ENCODE data around the gene SYCE1. TPM values are rescaled to one million over a fixed set of nuclear protein-coding genes. Genes with fewer than 3 reads are reported as not detected.
"Not testable (repeated sequence)": the region's sequence is repeated elsewhere in the genome, so short reads cannot be mapped to it uniquely, and the experiment has no call there.

Gene SYCE1, protein sequence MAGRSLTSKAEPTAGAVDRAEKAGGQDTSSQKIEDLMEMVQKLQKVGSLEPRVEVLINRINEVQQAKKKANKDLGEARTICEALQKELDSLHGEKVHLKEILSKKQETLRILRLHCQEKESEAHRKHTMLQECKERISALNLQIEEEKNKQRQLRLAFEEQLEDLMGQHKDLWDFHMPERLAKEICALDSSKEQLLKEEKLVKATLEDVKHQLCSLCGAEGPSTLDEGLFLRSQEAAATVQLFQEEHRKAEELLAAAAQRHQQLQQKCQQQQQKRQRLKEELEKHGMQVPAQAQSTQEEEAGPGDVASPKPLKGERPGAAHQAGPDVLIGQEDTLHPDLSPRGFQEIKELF
- not detected for polyA plus RNA-seq (2013, experiment 1 of 4)
- polyA plus RNA-seq (2013, experiment 2 of 4): not detected
- polyA plus RNA-seq (2013, experiment 3 of 4): not detected
- not detected for polyA plus RNA-seq (2013, experiment 4 of 4)

DNA sequence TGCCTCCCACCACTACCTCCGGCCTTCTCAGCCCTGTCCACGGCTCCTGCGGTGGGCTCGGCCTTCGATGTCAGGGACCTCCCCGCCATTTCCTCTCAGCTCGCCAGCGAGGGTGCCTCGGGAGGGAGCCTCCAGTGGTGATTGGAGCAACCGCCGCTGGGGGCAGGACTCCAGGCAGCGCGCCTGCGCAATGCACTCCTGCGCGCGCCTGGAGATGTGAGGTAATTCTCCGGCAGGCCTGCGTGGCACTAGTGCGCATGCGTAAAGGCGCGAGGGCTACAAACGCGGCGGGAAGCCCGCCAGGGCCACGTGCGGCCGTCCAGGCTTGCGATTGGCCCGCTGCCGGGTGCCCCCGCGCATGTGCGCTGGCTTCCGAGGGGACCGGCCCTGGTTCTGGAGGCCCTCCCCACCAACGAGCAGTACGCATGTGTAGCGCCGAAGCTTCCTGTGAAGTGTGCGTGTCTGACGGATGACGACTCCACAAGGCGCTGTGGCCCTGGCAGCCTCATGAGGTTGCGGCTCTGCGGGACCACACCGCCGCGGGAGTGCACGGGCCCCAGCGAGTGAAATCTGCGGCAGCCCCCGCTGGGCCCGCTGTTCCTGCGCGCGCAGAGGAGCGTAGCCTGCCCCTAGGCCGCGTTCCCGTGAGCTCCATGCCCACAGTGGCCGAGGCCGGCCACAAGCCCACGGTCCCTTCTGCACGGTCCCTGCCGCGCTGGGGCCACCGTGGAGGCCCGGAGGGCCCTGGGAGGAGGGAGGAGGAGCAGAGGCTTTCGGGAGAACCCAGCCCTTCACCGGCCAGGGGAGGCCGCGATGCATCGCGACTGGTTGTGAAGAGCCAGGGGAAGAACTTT, at the start of gene SYCE1:
TSS of gene SYCE1 (minus strand) at position 143 of the 854 bp plus-strand sequence. CDS start at position 89, 54 bp downstream.
- Histone ChIP-seq H3K36me3 (ENCODE audit: control insufficient read depth, insufficient read depth, low read length) (no peaks in the 10 kb centered on the region), H3K4me1 (ENCODE audit: control insufficient read depth, insufficient read depth, low read length) (no peaks in the 10 kb centered on the region), H3K4me3 (ENCODE audit: insufficient read depth, low read depth, low read length) (no peak within 1 kb of the TSS), H3K27ac (ENCODE audit: insufficient read depth, low read depth, low read length, poor library complexity, severe bottlenecking) (no peak within 1 kb of the TSS), H3K27me3 (ENCODE audit: control insufficient read depth, insufficient read depth, low read length, poor library complexity, severe bottlenecking) (no peaks in the 10 kb centered on the region), H3K9me3 (ENCODE audit: control insufficient read depth, low read length) (peaks cover 14% of the 10 kb centered on the region)
- WGBS, 2 experiments: 91 to 92% methylated on average over 77 of the region's 77 CpGs

DNA sequence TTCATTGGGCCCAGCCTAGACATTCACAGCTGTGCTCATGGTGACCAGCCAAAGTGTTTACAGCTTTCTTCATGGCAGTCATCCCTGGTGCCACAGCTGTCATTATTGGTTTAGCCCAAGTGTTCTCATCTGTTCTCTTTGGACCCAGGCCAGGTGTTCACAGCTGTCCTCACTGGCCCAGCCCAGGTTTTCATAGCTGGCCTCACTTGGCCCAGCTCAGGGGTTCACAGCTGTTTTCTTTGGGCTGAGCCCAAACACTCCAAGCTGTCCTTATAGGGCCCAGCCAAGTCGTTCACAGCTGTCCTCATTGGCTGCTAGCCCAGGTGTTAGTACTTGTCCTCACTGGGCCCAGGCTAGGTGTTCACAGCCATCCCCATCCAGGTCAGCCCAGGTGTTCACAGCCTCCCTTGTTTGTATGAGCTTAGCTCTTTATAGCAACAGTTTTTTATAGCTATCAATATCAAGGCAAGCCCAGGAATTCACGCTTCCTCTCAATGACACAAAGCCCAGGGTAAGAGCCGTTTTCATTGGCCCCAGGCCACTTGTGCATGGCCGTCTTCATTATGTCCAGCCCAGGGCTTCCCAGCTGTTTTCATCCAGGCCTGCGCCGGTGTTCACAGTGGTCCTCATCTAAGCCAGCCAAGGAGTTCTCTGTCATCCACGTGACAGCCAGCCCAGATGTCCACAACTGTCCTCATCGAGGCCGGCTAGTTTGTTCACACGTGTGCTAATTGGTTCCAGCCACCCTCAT, 49.6 kb upstream of the SYCE1 start:
- no peaks in the 10 kb centered on the region for H3K36me3 ChIP-seq (ENCODE audit: control insufficient read depth, insufficient read depth, low read length)
- H3K4me1 ChIP-seq (ENCODE audit: control insufficient read depth, insufficient read depth, low read length): no peaks in the 10 kb centered on the region
- H3K27ac ChIP-seq (ENCODE audit: insufficient read depth, low read depth, low read length, poor library complexity, severe bottlenecking): no peak overlapping the region
- WGBS, 2 experiments: 79 to 83% methylated on average over 10 of the region's 10 CpGs
- peaks cover 11% of the 10 kb centered on the region for H3K9me3 ChIP-seq (ENCODE audit: control insufficient read depth, low read length)
- H3K4me3 ChIP-seq (ENCODE audit: insufficient read depth, low read depth, low read length): no peak overlapping the region
- no peaks in the 10 kb centered on the region for H3K27me3 ChIP-seq (ENCODE audit: control insufficient read depth, insufficient read depth, low read length, poor library complexity, severe bottlenecking)

DNA sequence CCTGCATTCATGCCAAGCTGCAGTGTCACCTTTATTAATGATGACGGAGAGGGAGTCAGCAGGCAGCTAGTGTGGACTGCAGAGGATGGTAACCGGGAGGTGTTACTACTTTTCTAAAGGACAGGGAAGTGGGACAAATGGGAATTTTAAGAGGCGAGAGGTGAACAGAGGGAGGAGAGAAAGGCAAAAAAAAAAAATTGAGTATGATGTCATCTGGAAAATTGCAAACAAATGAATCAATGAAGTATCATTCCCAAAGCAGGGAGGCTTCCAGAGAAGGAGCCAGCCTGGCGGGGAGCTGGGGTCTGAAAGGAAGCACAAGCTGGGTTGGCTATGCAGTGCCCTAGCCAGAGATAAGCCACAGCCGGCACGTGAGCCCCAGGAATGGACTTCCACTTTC, 48.3 kb upstream of the SYCE1 start:
- 69 to 71% methylated on average over 6 of the region's 6 CpGs for WGBS, 2 experiments
- H3K9me3 ChIP-seq (ENCODE audit: control insufficient read depth, low read length): peaks cover 15% of the 10 kb centered on the region
- H3K27ac ChIP-seq (ENCODE audit: insufficient read depth, low read depth, low read length, poor library complexity, severe bottlenecking): no peak overlapping the region
- no peak overlapping the region for H3K4me3 ChIP-seq (ENCODE audit: insufficient read depth, low read depth, low read length)
- no peaks in the 10 kb centered on the region for H3K27me3 ChIP-seq (ENCODE audit: control insufficient read depth, insufficient read depth, low read length, poor library complexity, severe bottlenecking)
- no peaks in the 10 kb centered on the region for H3K36me3 ChIP-seq (ENCODE audit: control insufficient read depth, insufficient read depth, low read length)
- no peaks in the 10 kb centered on the region for H3K4me1 ChIP-seq (ENCODE audit: control insufficient read depth, insufficient read depth, low read length)

DNA sequence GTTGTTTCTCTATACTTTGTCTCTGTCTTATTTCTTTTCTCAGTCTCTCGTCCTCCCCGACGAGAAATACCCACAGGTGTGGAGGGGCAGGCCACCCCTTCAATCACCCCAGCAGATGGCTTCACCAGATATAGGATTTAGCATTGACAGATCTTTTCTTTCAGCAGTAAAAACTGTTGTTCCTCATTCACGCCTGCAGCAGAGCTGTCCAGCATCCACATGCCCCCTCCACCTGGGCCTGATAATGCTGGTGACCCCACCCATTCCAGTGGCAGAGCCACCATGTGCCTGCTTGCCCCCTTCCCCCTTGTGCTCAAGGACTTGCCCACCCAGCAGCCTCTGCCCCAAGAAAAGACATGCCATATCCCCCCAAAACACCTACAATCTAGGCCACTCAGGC, 45.7 kb upstream of the SYCE1 start:
- Histone ChIP-seq H3K27me3 (ENCODE audit: control insufficient read depth, insufficient read depth, low read length, poor library complexity, severe bottlenecking) (no peaks in the 10 kb centered on the region), H3K4me1 (ENCODE audit: control insufficient read depth, insufficient read depth, low read length) (no peaks in the 10 kb centered on the region), H3K27ac (ENCODE audit: insufficient read depth, low read depth, low read length, poor library complexity, severe bottlenecking) (no peak overlapping the region), H3K36me3 (ENCODE audit: control insufficient read depth, insufficient read depth, low read length) (no peaks in the 10 kb centered on the region), H3K9me3 (ENCODE audit: control insufficient read depth, low read length) (peaks cover 19% of the 10 kb centered on the region), H3K4me3 (ENCODE audit: insufficient read depth, low read depth, low read length) (no peak overlapping the region)
- 60 to 66% methylated on average over 4 of the region's 4 CpGs for WGBS, 2 experiments

DNA sequence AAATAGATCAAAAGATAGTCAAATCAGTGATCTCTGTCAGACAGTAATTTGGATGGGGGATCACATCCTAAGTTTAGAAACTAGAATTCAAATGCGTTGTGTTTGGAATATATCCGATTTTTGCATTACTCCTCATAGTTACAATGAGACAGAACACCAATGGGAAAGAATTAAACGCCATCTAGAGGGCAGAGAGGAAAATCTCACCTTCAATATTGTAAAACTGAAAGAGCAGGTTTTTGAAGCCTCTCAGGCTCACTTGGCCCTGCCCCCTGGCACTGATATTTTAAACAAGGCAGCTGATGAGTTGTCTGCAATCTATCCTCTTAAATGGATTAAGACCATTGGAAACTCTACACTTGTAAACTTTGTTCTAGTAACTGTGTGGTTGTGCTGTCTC, 43.5 kb upstream of the SYCE1 start:
- Histone ChIP-seq H3K27ac (ENCODE audit: insufficient read depth, low read depth, low read length, poor library complexity, severe bottlenecking) (no peak overlapping the region), H3K9me3 (ENCODE audit: control insufficient read depth, low read length) (peaks cover 19% of the 10 kb centered on the region), H3K27me3 (ENCODE audit: control insufficient read depth, insufficient read depth, low read length, poor library complexity, severe bottlenecking) (no peaks in the 10 kb centered on the region), H3K4me3 (ENCODE audit: insufficient read depth, low read depth, low read length) (no peak overlapping the region), H3K4me1 (ENCODE audit: control insufficient read depth, insufficient read depth, low read length) (no peaks in the 10 kb centered on the region), H3K36me3 (ENCODE audit: control insufficient read depth, insufficient read depth, low read length) (no peaks in the 10 kb centered on the region)
- WGBS, 2 experiments: 46 to 51% methylated on average over 3 of the region's 3 CpGs

DNA sequence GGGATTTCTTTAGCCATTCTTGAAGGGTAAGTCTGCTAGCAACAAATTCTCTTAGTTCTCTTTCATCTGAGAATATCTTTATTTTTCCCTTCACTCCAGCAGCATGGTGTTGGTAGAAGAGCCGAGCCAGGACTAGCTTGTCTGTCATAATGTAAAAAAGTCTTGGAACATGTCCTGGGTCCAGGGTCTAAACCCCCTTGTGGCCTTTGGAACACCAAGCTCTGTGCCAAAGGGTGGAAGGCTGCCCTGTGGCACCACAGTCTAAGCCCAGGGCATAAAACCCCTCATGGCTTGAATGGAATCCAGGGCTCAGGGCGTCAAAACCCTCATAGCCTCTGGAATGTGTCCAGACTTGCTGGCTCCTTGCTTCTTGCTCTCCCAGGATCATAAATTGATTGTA, 38.1 kb upstream of the SYCE1 start:
- WGBS, 2 experiments: 71 to 75% methylated on average over 2 of the region's 2 CpGs

DNA sequence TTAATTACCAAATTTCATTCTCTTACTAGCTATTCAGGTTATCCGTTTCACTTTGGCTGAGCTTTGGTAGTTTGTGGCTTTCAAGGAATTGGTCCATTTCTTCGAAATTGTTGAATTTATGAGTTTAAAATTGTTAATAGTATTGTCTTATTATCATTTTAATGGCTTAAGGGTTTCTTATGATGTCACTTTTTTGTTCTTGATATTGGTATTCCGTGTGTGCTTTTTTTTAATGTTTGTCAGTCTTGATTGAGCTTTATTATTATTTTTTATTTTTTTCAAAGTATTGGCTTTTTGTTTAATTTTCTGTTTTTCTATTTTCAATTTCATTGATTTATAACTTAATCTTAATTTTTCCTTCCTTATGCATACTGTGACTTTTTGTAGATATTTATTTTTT, 35.3 kb upstream of the SYCE1 start:
- WGBS, 2 experiments: 79% methylated on average over 2 of the region's 3 CpGs
- Histone ChIP-seq H3K4me1 (ENCODE audit: control insufficient read depth, insufficient read depth, low read length) (no peaks in the 10 kb centered on the region), H3K27me3 (ENCODE audit: control insufficient read depth, insufficient read depth, low read length, poor library complexity, severe bottlenecking) (no peaks in the 10 kb centered on the region), H3K36me3 (ENCODE audit: control insufficient read depth, insufficient read depth, low read length) (no peaks in the 10 kb centered on the region), H3K4me3 (ENCODE audit: insufficient read depth, low read depth, low read length) (no peak overlapping the region), H3K27ac (ENCODE audit: insufficient read depth, low read depth, low read length, poor library complexity, severe bottlenecking) (no peak overlapping the region), H3K9me3 (ENCODE audit: control insufficient read depth, low read length) (peaks cover 28% of the 10 kb centered on the region)

More for the DNA sequence above, 38.1 kb upstream of the SYCE1 start:
- H3K27ac ChIP-seq (ENCODE audit: insufficient read depth, low read depth, low read length, poor library complexity, severe bottlenecking); H3K36me3 ChIP-seq (ENCODE audit: control insufficient read depth, insufficient read depth, low read length); H3K4me3 ChIP-seq (ENCODE audit: insufficient read depth, low read depth, low read length); H3K4me1 ChIP-seq (ENCODE audit: control insufficient read depth, insufficient read depth, low read length); H3K27me3 ChIP-seq (ENCODE audit: control insufficient read depth, insufficient read depth, low read length, poor library complexity, severe bottlenecking): not testable (repeated sequence)
- peaks cover 23% of the 10 kb centered on the region for H3K9me3 ChIP-seq (ENCODE audit: control insufficient read depth, low read length)

DNA sequence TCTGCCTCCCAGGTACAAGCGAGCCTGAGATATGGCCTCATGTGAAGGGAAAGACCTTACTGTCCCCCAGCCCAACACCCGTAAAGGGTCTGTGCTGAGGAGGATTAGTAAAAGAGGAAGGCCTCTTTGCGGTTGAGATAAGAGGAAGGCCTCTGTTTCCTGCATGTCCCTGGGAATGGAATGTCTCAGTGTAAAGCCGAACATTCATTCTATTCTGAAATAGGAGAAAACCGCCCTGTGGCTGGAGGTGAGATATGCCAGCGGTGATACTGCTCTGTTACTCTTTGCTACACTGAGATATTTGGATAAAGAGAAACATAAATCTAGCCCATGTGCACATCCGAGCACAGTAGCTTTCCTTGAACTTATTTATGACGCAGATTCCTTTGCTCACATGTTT, 34.5 kb upstream of the SYCE1 start:
- H3K27me3 ChIP-seq (ENCODE audit: control insufficient read depth, insufficient read depth, low read length, poor library complexity, severe bottlenecking): not testable (repeated sequence)
- peaks cover 25% of the 10 kb centered on the region for H3K9me3 ChIP-seq (ENCODE audit: control insufficient read depth, low read length)

DNA sequence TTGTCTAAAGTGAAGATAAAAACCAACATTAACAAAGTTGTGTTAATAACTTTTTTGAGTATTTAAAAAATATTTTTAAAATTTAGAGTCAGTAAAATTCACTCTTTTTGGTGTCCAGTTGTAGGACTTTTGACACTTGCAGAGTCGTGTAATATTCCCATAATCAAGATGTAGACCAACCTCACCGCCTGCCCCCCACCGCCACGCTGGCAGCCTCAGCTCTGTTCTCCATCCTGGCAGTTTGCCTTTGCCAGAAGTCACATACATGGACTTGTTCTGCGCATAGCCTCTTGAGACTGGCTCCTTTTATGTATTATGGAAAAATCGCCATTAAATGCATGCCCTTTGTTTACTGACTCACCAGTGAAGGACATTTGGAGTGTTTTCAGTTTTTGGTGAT, 27.3 kb upstream of the SYCE1 start:
- 44 to 45% methylated on average over 6 of the region's 6 CpGs for WGBS, 2 experiments
- H3K27ac ChIP-seq (ENCODE audit: insufficient read depth, low read depth, low read length, poor library complexity, severe bottlenecking): no peak overlapping the region
- H3K9me3 ChIP-seq (ENCODE audit: control insufficient read depth, low read length): peaks cover 10% of the 10 kb centered on the region

More for the DNA sequence above, 34.5 kb upstream of the SYCE1 start:
- H3K4me3 ChIP-seq (ENCODE audit: insufficient read depth, low read depth, low read length); H3K4me1 ChIP-seq (ENCODE audit: control insufficient read depth, insufficient read depth, low read length); H3K36me3 ChIP-seq (ENCODE audit: control insufficient read depth, insufficient read depth, low read length); H3K27ac ChIP-seq (ENCODE audit: insufficient read depth, low read depth, low read length, poor library complexity, severe bottlenecking): not testable (repeated sequence)
- WGBS, 2 experiments: 78 to 86% methylated on average over 8 of the region's 8 CpGs

More for the DNA sequence above, 27.3 kb upstream of the SYCE1 start:
- Histone ChIP-seq H3K36me3 (ENCODE audit: control insufficient read depth, insufficient read depth, low read length) (no peaks in the 10 kb centered on the region), H3K27me3 (ENCODE audit: control insufficient read depth, insufficient read depth, low read length, poor library complexity, severe bottlenecking) (no peaks in the 10 kb centered on the region), H3K4me3 (ENCODE audit: insufficient read depth, low read depth, low read length) (no peak overlapping the region), H3K4me1 (ENCODE audit: control insufficient read depth, insufficient read depth, low read length) (no peaks in the 10 kb centered on the region)
